HG02840 (cell line): Measurements from ENCODE around the gene MEGF8.

Source experiments
- ATAC-seq: cut with Tn5 transposase; IDR thresholded peaks from one replicate; pipeline ENCODE4 v1.9.1; 2021; ENCODE audit warnings: mild to moderate bottlenecking, moderate library complexity, moderate number of reproducible peaks; ENCODE audit not compliant: unreplicated experiment, low FRiP score

Gene MEGF8

DNA sequence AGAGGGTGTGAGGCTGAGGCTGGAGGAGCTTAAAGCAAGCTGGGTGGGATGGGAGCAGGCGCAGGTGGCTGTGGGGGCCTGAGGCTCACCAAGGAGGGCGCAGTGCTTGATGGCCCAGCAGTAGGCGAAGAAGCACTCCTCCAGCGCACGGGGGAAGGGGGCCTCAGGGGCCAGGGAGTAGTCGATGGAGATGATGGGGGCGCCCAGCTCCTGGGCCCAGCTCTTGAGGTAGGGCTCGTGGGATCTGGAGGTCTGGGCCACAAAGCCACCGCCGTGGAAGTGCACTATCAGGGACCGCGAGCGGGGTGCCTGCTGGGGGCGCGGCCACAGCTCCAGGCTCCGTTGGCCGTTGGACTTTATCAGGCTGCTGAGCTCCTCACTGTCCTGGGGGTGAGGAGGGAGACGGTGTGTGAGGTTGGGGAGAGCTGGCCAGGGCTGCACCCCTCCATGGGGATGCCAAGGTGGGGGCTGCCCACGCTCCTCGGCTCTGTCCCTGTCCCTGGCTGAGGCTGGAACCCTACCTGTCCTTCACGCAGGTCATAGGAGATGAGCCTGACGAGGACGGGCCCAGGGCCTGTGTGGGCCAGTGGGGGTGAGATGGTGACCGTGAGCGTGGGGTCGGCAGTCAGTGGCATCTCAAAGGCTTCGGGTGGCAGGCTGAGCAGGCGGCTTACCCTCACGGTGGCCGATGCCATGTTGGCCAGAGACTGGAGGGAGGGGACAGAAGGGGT lies 81.8 kb downstream of the MEGF8 start:
- no peak for ATAC-seq

- no peak for ATAC-seq
Measured at GRCh38 chr19:42407816-42408175, 82.4 kb downstream of the MEGF8 start.

- no peak for ATAC-seq
Measured at GRCh38 chr19:42409477-42409876, 84.0 kb downstream of the MEGF8 start.

DNA sequence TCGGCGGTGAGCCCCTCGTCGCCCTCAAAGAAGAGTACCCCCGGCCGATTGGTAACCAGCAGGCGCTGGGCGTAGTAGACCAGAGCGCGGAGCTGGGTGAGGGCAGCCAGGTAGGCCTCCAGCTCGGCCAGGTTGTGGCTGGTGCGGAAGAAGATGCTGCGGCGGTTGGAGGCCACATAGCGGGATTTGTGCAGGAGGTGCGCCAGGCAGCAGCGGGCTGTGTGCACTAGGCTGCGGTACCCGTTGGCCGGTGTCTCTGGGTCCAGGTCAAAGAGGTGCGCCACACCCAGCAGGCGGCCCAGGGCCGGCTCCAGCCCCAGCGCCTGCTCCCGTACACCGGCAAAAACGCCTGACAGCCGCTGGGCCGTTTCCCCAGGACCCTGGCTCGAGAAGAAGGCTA lies 84.9 kb downstream of the MEGF8 start:
- no peak for ATAC-seq

DNA sequence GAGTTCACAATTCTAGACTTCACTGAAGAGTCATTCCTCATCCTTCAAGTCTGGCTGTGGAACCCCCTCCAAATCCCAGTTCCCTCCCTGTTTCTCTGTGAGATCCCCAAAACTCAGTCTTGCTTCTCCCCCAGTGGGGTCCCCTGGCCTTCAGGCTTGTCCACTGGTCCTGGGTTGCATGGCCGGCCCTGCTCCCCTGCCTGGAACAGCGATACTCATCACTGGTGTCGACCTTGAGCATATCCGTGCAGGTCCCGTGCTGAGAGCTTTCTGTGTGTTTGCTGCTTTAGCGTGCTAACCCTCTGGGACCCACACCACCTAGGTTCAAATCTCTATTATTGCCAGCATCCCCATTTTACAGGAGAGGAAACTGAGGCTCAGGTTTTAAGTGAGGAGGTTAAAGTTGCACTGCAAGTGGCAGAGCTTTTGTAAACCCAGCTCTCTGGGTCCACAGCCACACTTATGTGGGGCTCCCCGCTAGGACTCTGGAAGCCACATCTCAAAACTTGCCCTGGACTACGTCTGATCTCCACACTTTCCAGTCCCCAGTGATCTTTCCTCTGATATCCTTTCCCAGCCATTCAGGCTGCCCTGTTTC lies 86.2 kb downstream of the MEGF8 start:
- ATAC-seq: no peak

- ATAC-seq: no peak
Measured at GRCh38 chr19:42412227-42412626, 86.8 kb downstream of the MEGF8 start.

GRCh38 chr19:42412661-42413076 lies 87.2 kb downstream of the MEGF8 start:
- ATAC-seq: no peak

DNA sequence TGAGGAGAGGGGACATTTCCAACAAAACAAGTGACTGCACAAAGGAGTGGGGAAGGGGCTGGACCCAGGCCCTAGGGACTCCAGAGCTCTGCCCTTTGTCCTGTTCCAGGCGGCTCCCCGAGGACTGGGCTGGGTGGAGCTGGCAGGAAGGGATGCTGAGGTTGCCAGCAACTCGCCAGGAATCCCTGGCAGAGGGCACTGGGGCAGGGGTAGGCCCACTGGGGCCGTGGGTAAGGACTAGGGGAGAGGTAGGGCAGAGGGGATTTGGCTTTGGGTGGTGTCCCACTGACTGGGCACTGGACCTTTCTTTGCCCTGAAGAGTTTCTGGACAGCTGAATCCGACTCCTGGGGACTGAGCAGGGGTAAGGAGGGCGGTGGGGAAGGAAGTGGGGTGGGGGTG lies 93.9 kb downstream of the MEGF8 start:
- ATAC-seq: no peak

- no peak for ATAC-seq
Measured at GRCh38 chr19:42420055-42420544, 94.7 kb downstream of the MEGF8 start.

DNA sequence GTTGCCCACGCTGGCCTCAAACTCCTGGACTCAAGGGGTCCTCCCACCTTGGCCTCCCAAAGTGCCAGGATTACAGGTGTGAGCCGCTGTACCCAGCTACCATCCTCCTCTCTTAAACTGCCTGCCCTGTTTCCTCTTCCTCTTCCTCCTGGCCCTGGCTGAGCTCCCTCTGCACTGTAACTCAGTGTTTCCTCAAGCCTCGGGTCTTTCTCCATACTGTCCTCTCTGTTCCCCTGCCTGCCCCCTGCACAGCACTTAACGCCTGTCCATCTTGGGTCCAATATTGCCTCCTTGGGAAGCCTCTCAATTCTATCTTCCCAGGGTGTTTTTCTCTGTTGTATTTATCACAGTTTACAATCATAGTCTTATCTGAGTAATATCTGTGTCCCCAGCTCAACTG lies 95.7 kb downstream of the MEGF8 start:
- no peak for ATAC-seq

- no peak for ATAC-seq
Measured at GRCh38 chr19:42421591-42422031, 96.2 kb downstream of the MEGF8 start.

DNA sequence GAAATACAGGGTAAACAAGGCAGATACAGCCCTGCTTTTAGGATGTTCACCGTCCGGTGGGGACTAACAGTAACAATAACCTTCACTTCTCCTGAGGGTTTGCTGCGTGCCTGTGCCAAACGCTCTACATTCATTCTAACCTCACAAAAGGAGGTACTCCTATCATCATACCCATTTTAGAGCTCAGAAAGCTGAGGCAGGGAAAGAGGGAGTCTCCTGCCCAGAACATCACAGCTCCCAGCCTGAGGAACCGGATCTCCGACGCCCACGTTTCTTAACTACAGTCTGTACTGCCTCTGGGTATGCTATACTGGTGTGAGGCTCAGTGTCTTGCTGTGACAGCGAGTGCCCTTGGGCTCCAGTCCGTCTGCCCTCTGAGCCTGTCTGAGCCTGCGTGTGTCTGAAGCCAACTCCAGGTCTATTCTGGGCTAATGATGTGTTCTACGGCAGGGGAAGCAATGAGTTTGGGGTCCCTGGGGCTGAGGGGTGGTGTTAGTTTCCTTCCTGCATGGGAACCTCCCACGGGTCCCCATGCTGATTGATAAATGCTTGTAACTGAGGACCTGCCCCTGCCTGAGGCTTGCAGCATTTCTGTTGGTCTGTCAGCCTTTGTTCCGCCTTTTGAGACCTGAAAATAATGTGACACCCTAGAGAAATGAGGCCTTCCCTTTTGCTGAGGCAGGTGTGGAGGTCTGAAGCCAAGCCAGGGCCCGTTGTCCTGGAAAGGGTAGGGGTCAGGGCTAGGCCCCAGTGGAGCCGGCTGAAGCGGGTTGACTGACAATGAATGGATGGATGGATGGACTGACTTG lies 96.9 kb downstream of the MEGF8 start:
- peak; percentile 14 for ATAC-seq

DNA sequence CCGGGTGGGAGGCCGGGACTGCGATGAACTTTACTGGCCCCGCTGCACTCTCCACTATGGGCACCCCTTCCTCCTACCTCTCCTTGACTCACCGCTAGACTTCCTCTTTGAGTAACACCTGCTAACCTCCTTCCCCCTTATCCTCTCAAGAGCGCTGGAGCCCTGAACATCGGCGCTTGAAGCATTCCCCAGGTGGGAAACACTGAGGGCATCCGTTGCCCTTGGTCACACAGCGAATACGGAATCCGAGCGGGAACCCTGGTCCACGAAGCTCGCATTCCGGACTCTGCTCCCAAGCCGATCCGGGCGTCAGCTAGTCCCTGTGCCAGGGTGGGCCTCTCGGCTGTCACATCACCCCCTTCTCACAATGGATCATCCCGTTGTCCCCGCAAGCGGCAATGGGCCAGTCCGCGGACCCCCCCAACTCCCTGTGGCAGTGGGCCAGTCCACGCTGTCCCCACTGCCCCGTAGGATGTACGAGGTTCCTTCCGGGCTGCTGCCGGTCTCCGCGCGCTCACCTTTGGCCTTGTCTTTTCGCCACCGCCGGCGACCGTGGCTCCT lies 97.5 kb downstream of the MEGF8 start:
- ATAC-seq: peak; percentile 32

DNA sequence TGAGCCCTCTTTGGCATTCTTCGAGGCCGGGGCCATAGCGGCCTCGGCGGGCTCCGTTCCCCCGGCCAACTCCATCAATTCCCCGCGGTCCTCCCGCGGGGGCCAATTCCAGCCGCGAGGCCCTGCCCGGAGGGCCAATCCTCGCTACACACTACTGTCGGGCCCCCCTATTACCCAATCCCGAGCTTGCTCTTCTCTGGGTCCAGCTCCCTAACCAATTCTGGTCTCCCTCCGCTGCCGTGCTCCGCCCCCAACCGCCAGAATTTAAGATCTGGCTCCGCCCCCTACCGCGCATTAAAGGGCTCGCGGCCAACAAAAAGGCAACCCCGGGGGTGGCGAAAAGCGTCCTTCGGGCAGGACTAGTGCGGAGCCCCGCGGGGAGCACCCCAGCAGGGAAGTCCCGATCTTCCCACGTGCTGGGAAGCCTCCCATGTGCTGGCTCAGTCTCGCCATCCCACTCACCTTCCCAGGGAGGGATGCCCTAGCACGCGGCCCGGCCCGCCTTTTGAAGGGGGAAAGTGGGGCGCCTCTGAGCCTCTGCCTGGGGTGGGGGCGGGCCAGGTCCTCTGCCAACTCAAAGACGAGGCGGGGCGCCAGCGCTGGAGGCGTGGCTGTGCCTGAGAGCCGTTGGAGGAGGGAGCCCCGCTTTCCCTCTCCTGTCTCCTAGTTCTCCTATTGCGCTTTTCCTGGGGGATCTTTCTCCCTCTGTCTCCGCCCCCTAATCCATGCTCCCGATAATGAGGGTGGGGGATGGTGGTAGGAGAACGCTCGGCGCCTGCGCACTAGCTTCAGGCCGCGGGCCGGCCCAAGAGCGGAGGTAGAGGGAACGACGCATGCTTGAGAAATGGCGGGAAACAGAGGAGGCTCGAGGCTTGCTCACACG lies 98.3 kb downstream of the MEGF8 start:
- ATAC-seq: peak; percentile 86

GRCh38 chr19:42424345-42424707 lies 98.9 kb downstream of the MEGF8 start:
- ATAC-seq: no peak

- ATAC-seq: no peak
Measured at GRCh38 chr19:42424712-42425131, 99.3 kb downstream of the MEGF8 start.

DNA sequence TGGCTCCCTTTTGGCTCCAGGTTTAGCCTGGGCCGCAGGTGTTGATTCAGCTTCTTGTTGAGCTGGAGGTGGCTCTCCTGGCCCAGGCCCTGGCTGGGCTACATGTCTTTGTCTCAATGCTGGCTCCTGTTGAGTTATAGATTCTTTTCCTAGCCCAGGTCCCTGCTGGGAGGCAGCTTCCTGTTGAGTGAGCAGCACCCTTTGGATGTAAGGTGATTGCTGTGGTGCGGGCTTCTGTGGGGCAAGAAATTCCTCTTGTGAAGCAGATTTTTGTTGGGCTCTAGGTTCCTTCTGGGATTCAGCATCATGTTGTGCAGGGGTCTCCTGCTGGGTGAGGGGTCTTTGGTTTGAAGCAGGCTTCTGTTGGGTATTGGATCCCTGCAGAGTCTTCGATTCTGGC lies 101.2 kb downstream of the MEGF8 start:
- no peak for ATAC-seq

GRCh38 chr19:42427313-42427712 lies 101.9 kb downstream of the MEGF8 start, which contains the start of gene LIPE:
TSS of gene LIPE (minus strand) at chr19:42427388. CDS start at chr19:42427149, 239 bp downstream.
- ATAC-seq: no peak
